Measurements from ENCODE around the gene DDX23.
"Not testable (repeated sequence)": the region's sequence is repeated elsewhere in the genome, so short reads cannot be mapped to it uniquely, and the experiment has no call there.

DDX23 gene

DNA sequence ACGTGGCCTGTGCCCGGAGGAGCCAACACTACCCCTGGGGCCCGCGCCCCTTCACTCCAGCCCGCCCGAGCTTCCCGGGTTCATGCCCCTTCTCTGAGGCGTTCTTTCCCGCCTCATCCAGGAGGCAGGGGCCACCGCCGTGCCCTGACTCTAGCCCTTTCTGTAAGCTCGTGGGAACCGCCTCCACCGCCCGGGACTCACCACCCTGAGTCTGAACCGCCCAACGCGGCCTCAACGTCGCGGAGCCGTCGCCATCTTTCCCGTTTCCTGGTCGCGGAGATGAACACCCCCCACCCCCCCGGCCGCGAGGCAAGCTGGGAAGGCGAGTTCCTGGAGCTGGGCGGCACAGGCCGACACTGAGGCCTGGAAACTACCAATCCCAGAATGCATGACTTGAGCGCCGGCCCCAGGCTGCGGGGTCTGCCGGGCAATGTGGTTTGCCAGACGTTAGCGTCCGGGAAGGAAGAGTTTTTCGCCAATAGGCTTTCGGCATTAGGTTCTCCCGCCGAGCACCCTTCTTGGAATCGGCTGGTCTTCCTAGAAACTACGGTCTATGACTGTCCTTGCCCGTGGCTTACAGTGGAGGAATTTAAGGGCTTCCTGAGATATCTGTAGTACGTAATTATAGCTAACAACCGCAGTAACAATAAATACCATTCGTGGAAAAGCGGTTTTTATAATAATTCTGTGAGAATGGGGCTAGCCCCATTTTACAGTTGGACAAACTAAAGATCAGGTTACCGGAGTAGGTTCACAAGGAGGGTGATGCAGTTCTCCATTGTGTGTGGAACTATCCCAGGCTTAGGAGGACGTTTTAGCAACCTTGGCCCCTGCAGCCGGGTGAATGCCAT lies at the start of gene DDX23:
TSS of gene DDX23 (minus strand) at position 281 of the 851 bp plus-strand sequence. CDS start 6,381 bp downstream, outside the sequence.
- DNase-seq (ENCODE audit: low read depth in 2 of 2), result peak; percentile 94

DNA sequence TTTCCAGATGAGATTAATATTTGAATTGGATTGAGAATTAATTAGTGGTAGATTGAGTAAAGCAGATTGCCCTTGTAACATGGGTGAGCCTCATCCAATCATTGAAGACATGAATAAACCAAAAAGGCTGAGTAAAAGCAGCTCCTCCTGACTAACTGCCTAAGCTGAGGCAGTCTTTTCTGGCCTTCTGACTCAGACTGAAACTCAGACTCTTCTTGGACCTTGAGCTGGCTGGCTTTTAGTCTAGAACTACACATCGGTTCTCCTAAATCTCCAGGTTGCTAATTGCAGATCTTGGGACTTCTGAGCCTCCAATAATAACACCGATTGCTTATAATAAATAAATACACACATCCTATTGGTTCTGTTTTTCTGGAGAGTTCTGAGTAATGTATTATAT lies 49.3 kb upstream of the DDX23 start:
- DNase-seq (ENCODE audit: low read depth in 2 of 2), result no peak

DNA sequence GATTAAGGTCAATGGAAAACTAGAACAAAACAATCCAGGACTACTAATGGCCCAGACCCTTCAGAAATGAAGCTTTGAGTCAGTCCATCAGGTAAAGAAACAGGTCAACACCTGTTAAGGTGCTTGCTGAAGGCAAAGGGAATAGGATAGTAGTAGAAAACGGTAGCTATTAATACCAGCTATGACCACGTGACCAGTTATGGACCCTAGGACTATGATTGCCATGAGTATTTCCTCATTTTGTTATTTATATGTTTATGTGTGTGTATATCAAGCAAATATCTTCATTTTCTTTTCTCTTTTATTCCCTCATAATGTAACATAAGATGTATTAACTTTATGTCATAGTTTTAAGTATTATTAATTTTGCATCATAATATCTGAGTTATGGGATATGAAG lies 47.7 kb upstream of the DDX23 start:
- no peak for DNase-seq (ENCODE audit: low read depth in 2 of 2)

DNA sequence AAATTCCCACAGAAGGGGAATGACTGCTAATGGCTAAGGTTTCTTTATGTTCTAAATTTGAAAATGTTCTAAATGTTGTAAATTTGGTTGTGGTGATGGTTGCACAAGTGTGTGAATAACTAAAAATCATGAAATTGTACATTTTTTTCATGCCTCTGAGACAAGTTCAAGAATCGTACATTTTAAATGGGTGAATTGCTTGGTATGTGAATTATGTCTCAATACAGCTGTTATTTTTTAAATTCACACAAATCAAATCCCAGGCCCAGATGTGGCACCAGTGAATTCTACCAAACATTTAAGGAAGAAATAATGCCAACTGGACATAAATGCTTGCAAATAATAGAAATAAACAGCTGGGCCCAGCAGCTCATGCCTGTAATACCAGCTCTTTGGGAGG lies 42.3 kb upstream of the DDX23 start:
- no peak for DNase-seq (ENCODE audit: low read depth in 2 of 2)

DNA sequence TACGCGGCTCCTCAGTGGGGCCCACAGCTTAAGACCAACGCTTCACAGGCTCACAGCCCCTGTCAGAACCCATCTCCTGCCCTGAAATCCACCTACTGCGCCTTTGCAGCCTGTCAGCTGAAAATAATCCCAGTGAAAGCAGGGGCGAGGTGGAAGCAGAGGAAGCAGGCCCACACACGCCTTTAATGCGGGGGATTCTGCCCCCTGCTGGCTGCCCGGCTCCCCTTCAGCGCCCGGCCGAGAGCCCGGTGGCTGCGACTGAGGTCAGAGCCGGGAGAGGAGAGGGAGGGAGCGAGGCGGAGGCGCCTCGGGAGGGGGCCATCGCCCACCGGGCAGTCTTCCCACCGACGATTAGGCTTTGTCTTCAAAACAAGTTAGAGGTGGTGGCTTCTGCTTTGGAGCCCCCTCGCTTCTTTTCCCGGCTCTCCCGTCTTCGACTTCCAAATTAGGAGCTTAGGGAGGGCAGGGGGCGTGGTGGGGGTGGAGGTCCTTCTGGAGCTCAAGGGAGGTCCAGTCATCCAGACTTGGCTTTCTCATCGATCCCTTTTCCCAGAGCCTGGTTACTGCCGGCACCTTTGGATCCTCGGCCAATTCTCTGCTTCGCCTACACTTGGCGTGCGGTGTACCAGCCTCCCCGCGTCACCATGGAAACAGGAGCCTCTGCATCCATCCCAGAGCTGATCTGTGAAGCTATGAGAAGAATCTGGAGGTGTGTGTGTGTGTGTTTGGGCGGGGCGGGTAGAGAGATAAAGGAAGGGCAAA lies 38.9 kb upstream of the DDX23 start:
- DNase-seq (ENCODE audit: low read depth in 2 of 2), result peak; percentile 30 to 36

DNA sequence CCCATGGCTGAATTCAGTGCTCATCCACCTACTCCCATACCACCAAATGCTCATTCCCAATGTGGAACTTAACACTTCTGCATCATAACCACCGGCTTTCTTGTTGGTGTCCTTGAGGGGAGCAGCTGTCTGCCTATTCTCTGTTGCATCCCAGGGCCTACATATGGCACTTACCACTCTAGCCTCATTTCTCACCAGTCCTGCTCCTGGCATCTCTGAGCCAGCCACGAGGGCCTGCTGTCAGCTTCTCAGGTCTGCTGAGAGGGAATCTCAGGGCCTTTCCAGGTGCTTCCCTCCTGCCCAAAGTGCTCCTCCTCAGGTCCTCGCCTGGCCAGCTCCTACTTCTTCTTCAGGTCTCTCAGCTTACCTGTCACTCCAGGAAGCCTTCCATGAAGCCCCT lies 37.7 kb upstream of the DDX23 start:
- DNase-seq (ENCODE audit: low read depth in 2 of 2), result no peak

DNA sequence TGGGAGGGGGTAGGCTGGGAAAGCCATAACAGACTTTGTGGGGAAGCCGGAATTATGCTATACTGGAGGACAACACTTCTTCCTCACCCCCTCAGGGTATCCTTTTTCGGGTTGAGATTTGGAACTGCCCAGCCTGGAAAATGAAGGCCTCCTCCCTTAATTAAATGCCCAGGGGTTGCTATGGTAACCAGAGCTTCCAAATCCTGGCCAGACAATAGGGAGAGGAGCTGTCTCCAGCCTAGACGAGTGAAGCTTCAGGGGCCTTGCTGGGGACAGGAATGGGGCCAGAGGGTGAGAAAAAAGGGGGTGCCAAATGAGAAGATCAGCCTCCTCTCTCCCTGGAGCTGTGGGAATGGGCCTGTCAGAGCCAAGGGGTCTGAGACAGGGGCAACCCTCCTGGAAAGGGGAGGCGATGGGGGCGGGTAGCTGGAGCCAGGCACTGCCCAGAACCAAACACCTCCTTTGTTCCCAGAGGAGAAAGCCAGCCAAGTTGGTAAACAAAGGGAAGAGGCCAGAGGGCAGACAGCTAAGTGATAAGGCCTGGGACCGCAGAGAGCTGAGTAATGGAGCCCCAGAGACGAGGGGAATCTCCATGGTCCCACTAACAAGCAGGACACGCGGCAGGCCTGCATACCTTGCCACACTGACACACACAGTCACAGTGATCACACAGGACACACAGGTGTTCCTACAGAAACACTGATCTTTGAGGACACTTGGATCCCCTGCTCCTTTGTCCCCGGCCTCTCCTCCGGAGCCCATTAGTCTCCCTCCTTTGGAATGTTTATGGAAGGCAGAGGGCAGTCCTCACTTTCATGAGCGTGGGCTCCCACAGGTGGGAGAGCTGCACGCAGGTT lies 31.6 kb upstream of the DDX23 start:
- no peak for DNase-seq (ENCODE audit: low read depth in 2 of 2)

DNA sequence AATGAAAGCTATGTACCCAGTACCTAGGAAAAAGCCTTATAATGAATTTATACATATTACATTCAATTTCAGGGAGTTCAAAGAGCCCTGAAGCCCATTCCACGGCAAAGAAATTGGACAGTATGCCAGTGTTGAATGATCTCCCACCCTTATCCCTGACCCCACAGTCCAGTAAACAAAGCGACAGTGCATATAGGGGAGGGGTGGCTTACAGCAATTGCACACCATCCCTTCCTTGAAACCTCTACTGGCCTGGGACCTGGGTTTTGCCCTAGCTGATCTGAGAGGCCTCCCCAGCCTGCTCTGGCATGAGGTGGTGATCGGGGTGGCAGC lies 31.0 kb upstream of the DDX23 start:
- no peak for DNase-seq (ENCODE audit: low read depth in 2 of 2)

DNA sequence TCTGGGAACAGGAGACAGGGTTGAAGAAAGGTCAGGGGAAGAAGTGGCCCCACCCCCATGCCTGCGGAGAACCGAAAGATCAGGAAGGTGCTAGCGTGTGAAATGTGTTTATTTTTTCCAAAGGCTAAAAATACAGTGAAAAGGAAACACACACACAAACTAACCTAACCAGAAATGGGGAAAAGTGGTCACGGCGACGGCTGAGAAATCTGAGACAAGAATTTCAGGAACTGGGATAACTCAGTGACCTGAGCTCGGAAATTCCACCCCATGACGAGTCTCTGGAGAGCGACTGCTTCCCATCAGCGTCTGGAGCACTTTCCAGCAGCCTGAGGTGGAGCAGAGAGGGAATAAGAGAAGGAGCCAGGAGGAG lies 30.3 kb upstream of the DDX23 start:
- DNase-seq (ENCODE audit: low read depth in 2 of 2), result peak in 1 of 2 experiments; percentile 12

DNA sequence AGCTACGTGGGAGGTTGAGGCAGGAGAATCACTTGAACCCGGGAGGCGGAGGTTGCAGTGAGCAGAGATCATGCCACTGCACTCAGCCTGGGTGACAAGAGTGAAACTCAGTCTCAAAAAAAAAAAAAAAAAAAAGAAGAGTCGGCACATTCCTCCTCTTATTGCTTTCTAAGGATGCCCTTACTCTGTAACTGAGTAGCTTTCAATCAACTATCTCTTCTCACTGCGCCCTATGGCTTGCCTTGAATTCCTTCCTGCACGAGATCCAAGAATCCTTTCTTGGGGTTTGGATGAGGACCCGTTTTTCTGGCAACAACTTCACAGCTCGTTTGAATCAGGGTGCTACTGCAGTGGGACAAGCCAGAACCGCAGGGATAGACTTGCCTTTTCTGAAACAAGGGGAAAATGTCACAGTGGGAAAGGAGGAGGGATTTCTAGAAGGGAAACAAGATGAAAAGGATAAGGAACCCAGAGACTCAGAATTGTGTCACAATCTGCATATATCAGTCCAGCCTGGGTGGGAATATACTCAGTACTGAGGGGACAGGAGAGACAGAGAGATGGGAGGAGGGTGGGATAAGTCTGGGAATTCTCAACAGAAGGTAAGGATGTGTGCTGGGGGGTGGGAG lies 29.8 kb upstream of the DDX23 start:
- DNase-seq (ENCODE audit: low read depth in 2 of 2), result no peak

DNA sequence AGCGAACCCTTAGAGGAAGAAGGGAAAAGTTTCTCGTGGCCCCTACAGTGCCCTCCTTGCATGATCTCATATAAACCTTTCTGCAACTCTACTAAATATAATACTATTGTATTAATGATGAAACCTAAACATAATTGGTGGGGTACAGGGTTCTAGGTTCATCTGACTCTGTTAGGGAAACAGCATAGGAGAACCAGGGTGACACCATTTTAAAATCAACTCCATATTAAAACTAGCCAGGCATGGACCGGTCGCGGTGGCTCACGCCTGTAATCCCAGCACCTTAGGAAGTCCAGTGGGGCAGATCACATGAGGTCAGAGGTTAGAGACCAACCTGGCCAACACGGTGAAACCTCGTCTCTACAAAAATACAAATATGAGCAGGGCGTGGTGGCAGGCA lies 28.7 kb upstream of the DDX23 start:
- no peak for DNase-seq (ENCODE audit: low read depth in 2 of 2)

DNA sequence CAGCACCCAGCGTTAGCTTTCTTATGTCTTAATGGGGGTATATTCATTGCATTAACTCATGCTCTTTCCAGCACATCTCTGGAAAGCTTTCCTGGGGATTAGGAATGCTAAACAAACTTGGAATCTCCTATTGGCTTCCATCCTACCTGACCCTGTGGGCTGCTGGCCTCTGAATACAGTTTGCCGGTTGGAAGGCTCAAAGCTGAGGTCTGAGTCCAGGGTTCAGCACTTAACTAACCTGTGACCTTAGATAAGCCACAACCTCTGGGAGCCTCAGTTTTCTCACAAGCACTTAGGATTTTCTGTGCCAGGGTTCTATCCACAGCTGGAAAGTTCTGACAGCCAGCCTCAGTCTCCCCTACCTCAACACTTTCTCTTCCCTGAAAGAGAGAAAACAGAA lies 26.6 kb upstream of the DDX23 start:
- DNase-seq (ENCODE audit: low read depth in 2 of 2), result no peak

DNA sequence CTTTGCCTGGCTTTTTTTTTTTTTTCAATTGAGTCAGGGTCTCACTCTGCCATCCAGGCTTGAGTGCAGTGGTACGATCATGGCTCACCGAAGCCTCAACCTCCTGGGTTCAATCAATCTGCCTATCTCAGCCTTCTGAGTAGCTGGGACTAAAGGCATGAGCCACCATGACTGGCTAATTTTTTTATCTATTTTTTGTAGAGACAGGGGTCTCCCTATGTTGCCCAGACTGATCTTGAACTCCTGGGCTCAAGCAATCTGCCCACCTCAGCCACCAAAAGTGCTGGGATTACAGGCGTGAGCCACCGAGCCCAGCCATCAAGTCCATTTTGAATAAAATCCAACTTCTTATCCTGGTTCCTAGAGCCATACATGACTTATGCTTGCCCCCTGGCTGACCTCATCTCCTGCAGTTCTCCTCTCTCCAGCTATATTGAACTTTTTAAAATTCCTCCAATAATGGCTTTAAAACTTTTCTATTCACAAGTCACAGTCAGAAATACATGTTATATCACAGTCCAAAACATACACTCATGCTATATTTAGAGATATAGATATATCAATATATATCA lies 24.1 kb upstream of the DDX23 start:
- no peak for DNase-seq (ENCODE audit: low read depth in 2 of 2)

DNA sequence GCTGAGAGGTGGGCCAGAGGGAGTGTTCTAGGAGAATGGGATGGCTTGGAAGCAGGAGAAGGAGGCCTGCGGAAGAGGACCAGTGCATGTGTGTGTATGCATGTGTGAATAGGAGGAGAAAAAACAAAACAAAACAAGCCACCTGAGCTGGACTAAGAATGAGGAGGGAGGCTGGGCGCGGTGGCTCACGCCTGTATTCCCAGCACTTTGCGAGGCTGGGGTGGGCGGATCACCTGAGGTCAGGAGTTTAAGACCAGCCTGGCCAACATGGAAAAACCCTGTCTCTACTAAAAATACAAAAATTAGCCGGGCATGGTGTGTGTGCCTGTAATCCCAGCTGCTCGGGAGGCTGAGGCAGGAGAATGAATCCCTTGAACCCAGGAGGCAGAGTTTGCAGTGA lies 21.6 kb upstream of the DDX23 start:
- DNase-seq (ENCODE audit: low read depth in 2 of 2), result not testable (repeated sequence)

DNA sequence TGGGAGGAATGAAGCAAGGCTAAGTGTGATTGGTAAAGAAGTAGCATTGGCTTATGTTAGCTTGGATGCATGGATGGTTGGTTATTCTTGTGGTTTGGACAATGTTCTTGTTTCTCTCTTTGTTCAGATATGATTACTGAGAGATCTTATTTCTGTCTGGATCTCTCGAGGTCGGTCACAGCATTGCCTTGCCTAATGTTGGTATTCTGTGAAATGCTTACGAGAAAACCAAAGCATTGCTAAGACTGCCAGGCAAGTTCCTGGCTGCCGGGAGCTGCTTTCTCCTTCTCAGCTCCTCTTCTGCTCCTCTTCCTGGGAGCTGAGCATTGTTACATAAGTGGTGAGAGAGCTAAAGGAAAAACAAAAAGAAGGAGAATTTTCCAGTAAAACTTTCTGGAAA lies 21.1 kb upstream of the DDX23 start:
- no peak for DNase-seq (ENCODE audit: low read depth in 2 of 2)

DNA sequence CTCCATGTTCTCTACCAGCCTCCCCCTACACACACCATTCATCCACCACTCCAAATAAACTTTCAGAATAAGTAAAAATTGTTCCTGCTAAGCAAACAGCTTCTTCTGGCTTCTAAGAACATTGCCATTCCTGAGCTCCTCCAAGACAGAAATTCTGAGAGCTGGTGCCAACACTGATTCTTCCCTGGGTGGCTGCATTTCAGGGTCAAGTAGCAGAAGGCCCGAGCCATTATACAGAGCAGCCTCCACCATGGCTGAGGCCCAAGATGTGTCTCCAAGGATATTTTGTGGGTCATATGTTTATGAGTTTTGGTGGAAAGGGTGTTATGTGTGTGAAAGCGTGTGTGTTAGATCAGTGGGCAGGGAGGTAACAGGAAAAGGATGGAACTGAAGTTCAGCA lies 17.2 kb upstream of the DDX23 start:
- no peak for DNase-seq (ENCODE audit: low read depth in 2 of 2)

DNA sequence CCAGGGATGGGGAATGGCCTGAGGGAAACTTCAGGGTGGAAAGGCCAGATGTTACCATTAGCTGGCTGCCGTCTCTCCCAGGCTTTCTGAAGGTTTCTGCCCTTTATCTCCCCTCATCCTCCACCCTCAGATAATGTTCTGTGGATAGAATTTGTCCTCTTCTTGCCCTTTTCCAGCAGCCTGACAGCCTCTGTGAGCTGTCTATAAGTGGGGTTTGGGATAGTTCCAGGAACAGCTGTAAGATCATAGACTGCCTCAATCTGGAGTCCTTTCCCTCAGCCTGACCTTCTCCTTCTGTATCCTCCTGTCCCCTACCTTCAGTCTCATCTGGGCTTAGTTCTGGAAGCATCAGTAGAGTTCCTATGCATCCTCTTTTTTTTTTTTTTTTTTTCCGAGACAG lies 16.5 kb upstream of the DDX23 start:
- DNase-seq (ENCODE audit: low read depth in 2 of 2), result no peak

DNA sequence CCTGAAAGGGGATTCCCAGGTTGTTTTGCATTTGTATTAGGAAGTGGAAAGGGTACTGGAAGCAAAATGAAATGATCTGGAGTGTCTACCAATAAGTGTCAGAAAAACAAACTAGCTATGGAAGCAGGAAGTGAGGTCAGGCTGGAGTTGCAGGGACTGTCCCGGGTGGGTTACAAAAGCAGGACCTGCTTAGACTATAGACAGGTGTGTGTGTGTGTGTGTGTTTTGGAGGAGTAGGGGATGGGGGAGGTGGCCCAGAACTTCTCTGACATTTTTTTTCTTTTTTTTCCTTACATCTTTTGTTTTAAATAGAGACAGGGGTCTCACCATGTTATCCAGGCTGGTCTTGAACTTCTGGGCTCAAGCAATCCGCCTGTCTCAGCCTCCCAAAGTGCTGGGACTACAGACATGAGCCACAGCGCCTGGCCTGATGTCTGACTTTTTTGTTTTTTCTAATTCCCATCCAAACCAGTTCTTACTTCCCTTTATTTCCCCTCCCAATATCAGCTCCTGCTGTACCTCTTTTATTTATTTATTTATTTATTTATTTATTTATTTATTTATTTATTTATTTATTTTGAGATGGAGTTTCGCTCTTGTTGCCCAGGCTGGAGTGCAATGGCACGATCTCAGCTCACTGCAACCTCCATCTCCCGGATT lies 14.2 kb upstream of the DDX23 start:
- DNase-seq (ENCODE audit: low read depth in 2 of 2), result no peak

DNA sequence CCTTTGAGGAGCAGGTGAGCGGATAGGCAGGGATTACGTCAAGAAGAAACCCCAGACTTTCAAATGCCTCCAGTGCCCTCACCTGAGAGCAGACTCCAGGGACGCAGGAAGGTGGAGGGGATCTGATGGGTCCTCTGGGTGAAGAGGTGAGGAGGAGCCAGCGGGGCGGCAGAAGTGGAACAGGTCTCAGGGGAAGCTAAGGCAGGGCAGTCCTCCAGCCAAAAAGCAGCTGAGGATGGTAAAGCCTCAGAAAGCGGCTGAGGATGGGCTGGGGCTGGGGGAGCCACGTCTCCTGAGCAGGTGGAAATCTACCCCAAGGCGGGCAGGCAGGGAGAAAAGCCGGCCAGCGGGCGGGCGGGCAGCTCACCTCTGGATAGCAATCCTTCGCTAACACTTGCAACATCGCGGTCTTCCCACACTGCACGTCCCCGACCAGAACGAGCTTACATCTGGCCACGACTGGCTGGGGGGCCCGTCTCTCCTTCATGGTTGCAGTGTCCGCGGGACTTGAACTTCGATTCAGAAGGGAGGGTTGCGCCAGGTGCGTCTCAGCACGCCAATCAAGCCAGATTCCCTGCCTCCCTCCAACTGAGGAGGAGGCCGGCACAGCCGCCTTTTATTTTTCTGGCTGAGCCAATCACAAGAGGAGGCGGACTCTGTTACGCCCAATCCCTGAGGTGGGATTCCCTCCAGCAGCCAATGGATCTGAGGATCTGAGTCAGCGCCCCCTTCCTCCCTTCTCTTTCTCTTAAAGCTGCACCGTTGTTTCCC lies 13.5 kb upstream of the DDX23 start, which contains the start of gene RND1:
TSS of gene RND1 (minus strand) at position 590 of the 771 bp plus-strand sequence. CDS start at position 487, 103 bp downstream.
- DNase-seq (ENCODE audit: low read depth in 2 of 2), result peak; percentile 80

DNA sequence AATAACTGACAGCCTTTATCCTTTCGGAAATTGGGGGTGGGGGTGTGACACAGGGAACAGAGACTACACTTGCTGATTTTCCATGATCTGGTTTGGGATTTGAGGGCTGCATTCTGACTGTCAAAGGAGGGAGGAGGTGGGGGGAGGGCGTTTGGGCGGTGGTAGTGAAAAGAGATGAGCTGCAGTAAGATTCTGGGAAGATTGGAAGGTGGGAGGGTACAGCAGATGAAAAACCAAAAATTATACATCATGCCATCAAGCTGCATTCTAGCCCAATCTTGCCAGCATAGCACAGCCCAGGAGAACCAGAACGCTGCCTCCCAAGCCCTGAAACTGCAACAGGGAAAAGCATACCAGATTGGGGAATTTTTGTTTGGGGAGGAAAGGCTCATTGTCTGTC lies 11.3 kb upstream of the DDX23 start:
- DNase-seq (ENCODE audit: low read depth in 2 of 2), result no peak

Data from fibroblast of skin of left quadriceps (primary cell).